SK-N-SH (cell line): ENCODE results near the gene DENND5A. TPM values are rescaled to one million over a fixed set of nuclear protein-coding genes. Genes with fewer than 3 reads are reported as not detected.

ENCODE experiments used
- CTCF ChIA-PET: fragments of 300-600, 350-600 bp; formaldehyde crosslinking; extraction: SDS; loops from one replicate; lab custom pipeline; 2021; lab: Yijun Ruan, JAX
- POLR2A ChIA-PET: fragments of 350-600 bp; sonication (Branson Sonifier 250); formaldehyde crosslinking; extraction: SDS; loops from one replicate; lab custom pipeline; 2020; ENCODE audit warnings: antibody characterized with exemption, inconsistent platforms; lab: Yijun Ruan, JAX
- DNase-seq: peaks from one replicate; pipeline ENCODE4 v3.0.0; 2012
- H2AFZ ChIP-seq: fragments of 200-600 bp; sonication (generic); 2 replicates; pipeline ENCODE4 v1.8.1; 2016; ENCODE audit warnings: antibody characterized with exemption, mild to moderate bottlenecking, low read depth
- H3F3A ChIP-seq: fragments of 200-600 bp; sonication (generic); replicated peaks from 2 replicates; pipeline ENCODE3; 2016; ENCODE audit warnings: antibody characterized with exemption, mild to moderate bottlenecking; ENCODE audit not compliant: insufficient read depth
- H3K27ac ChIP-seq, 2 experiments: fragments of 200-500 bp in 1 of 2; fragments of 200-600 bp in 1 of 2; sonication (Bioruptor generic) in 1 of 2; sonication (generic), shearing (Covaris generic) in 1 of 2; 2 replicates each; pipeline versions ENCODE4 v1.5.1 to v1.6.1; 2014 to 2016; ENCODE audit warnings: low read depth in 2 of 2, inconsistent platforms in 1 of 2, low read length in 1 of 2, mild to moderate bottlenecking in 1 of 2, mixed read lengths in 1 of 2
- H3K27me3 ChIP-seq: fragments of 200-600 bp; sonication (generic), shearing (Covaris generic); 2 replicates; pipeline ENCODE4 v1.6.1; 2016; ENCODE audit warnings: mixed run types; ENCODE audit not compliant: insufficient read depth
- H3K36me3 ChIP-seq, 2 experiments: fragments of 200-500 bp in 1 of 2; fragments of 200-600 bp in 1 of 2; sonication (Bioruptor generic) in 1 of 2; sonication (generic) in 1 of 2; replicated peaks in 1 of 2; 2 replicates each; pipeline versions ENCODE3 to v1.5.1; 2014 to 2016; ENCODE audit warnings: low read length in 1 of 2, mild to moderate bottlenecking in 1 of 2; ENCODE audit not compliant: insufficient read depth in 2 of 2, control insufficient read depth in 1 of 2
- H3K4me1 ChIP-seq, 2 experiments: fragments of 200-500 bp in 1 of 2; fragments of 200-600 bp in 1 of 2; sonication (Bioruptor generic) in 1 of 2; sonication (generic), shearing (Covaris generic) in 1 of 2; 2 replicates each; pipeline versions ENCODE4 v1.5.1 to v1.6.1; 2014 to 2016; ENCODE audit warnings: low read depth in 1 of 2, low read length in 1 of 2, mixed run types in 1 of 2; ENCODE audit not compliant: insufficient read depth in 2 of 2, control insufficient read depth in 1 of 2
- H3K4me2 ChIP-seq: fragments of 200-600 bp; sonication (generic), shearing (Covaris generic); 2 replicates; pipeline ENCODE4 v1.6.1; 2017; ENCODE audit warnings: mixed run types
- H3K4me3 ChIP-seq, 2 experiments: fragments of 200-500 bp in 1 of 2; fragments of 200-600 bp in 1 of 2; sonication (Bioruptor generic) in 1 of 2; sonication (generic), shearing (Covaris generic) in 1 of 2; 2 replicates each; pipeline versions ENCODE4 v1.5.1 to v1.8.1; 2014 to 2016; ENCODE audit warnings: low read depth in 2 of 2, inconsistent platforms in 1 of 2, low read length in 1 of 2, mild to moderate bottlenecking in 1 of 2, mixed read lengths in 1 of 2, moderate library complexity in 1 of 2
- H3K79me2 ChIP-seq: fragments of 200-600 bp; sonication (generic); 2 replicates; pipeline ENCODE4 v1.8.1; 2017; ENCODE audit warnings: mild to moderate bottlenecking; ENCODE audit not compliant: insufficient read depth
- H3K9ac ChIP-seq: fragments of 200-600 bp; sonication (generic); 2 replicates; pipeline ENCODE4 v1.6.1; 2017; ENCODE audit warnings: mixed run types
- H3K9me2 ChIP-seq: fragments of 200-600 bp; sonication (generic); 2 replicates; pipeline ENCODE4 v1.6.1; 2017; ENCODE audit warnings: mixed run types
- H3K9me3 ChIP-seq: fragments of 200-600 bp; sonication (generic); 2 replicates; pipeline ENCODE4 v1.6.1; 2017; ENCODE audit warnings: mixed run types, mild to moderate bottlenecking, moderate library complexity
- H4K20me1 ChIP-seq: fragments of 200-600 bp; sonication (generic); 2 replicates; pipeline ENCODE4 v1.6.1; 2017; ENCODE audit warnings: mild to moderate bottlenecking, mixed run types; ENCODE audit not compliant: insufficient read depth
- CHD2 ChIP-seq: fragments of 150-350 bp; IDR thresholded peaks from 2 replicates; pipeline ENCODE4 v1.6.1; 2018; ENCODE audit warnings: low read length; ENCODE audit not compliant: partially characterized antibody
- CTCF ChIP-seq: fragments of 200-600 bp; sonication (generic); IDR thresholded peaks from 2 replicates; pipeline ENCODE4 v1.6.1; 2017; ENCODE audit warnings: antibody characterized with exemption, mild to moderate bottlenecking, moderate library complexity
- EZH2phosphoT487 ChIP-seq: fragments of 200-600 bp; sonication (generic); IDR thresholded peaks from 2 replicates; pipeline ENCODE4 v1.6.1; 2017; ENCODE audit warnings: low read depth, mixed run types, mild to moderate bottlenecking, antibody characterized with exemption, moderate library complexity, borderline replicate concordance
- FOSL2 ChIP-seq: IDR thresholded peaks from 2 replicates; pipeline ENCODE4 v1.4.0; 2012; ENCODE audit warnings: low read depth, mild to moderate bottlenecking, moderate library complexity, borderline replicate concordance
- FOXM1 ChIP-seq: IDR thresholded peaks from 2 replicates; pipeline ENCODE4 v1.4.0; 2012; ENCODE audit warnings: low read depth, mild to moderate bottlenecking
- GABPA ChIP-seq: IDR thresholded peaks from 2 replicates; pipeline ENCODE4 v1.4.0; 2012; ENCODE audit warnings: low read depth, mild to moderate bottlenecking
- IRF3 ChIP-seq: fragments of 150-350 bp; IDR thresholded peaks from 2 replicates; pipeline ENCODE4 v1.6.1; 2016; ENCODE audit warnings: mild to moderate bottlenecking, low read depth, low read length
- JUND ChIP-seq: IDR thresholded peaks from 2 replicates; pipeline ENCODE4 v1.4.0; 2012
- MEF2A ChIP-seq: IDR thresholded peaks from 2 replicates; pipeline ENCODE4 v1.4.0; 2012; ENCODE audit warnings: low read depth, borderline replicate concordance
- MXI1 ChIP-seq: IDR thresholded peaks from 2 replicates; pipeline ENCODE4 v1.6.1; 2012; ENCODE audit warnings: mild to moderate bottlenecking, low read depth, low read length, improper control_type of control experiment
- POLR2AphosphoS5 ChIP-seq: IDR thresholded peaks from 2 replicates; pipeline ENCODE4 v1.6.1; 2012; ENCODE audit warnings: low read depth, low read length
- RCOR1 ChIP-seq: fragments of 150-350 bp; IDR thresholded peaks from 2 replicates; pipeline ENCODE4 v1.6.1; 2017; ENCODE audit warnings: antibody characterized with exemption, low read length
- RFX5 ChIP-seq: IDR thresholded peaks from 2 replicates; pipeline ENCODE4 v1.6.1; 2012; ENCODE audit warnings: mild to moderate bottlenecking, improper control_type of control experiment, low read length
- RXRA ChIP-seq: IDR thresholded peaks from 2 replicates; pipeline ENCODE4 v1.4.0; 2012; ENCODE audit warnings: low read depth, mild to moderate bottlenecking, borderline replicate concordance
- TCF12 ChIP-seq: IDR thresholded peaks from 2 replicates; pipeline ENCODE4 v1.4.0; 2012
- TEAD4 ChIP-seq: IDR thresholded peaks from 2 replicates; pipeline ENCODE4 v1.4.0; 2012; ENCODE audit warnings: mild to moderate bottlenecking, borderline replicate concordance; ENCODE audit not compliant: insufficient read depth
- USF1 ChIP-seq: IDR thresholded peaks from 2 replicates; pipeline ENCODE4 v1.4.0; 2012; ENCODE audit warnings: low read depth, borderline replicate concordance
- YY1 ChIP-seq: IDR thresholded peaks from 2 replicates; pipeline ENCODE4 v1.4.0; 2012; ENCODE audit warnings: low read depth, mild to moderate bottlenecking
- whole genome bisulfite sequencing: methylation state at CpG from one replicate; pipeline ENCODE4 v1.1.6; 2017; ENCODE audit warnings: low lambda C conversion rate; 5-methylcytosine and 5-hydroxymethylcytosine counted together
- polyA plus RNA-seq, 3 experiments: library from polyadenylated mRNA; depleted of rRNA; stranded (reverse); fragments of >200 nt; gene quantifications; 2 replicates each; pipeline ENCODE4 v1.2.3, GENCODE V29; 2012
- TF ChIP-seq, protein P1 (sequence below): IDR thresholded peaks from 2 replicates; pipeline ENCODE4 v1.6.1; 2012; ENCODE audit warnings: mild to moderate bottlenecking, low read depth, low read length, moderate library complexity
- TF ChIP-seq, protein P2 (sequence below): IDR thresholded peaks from 2 replicates; pipeline ENCODE4 v1.4.0; 2012; ENCODE audit warnings: low read depth

DENND5A gene
- polyA plus RNA-seq, 1 of the 3 experiments (the other 2 are of a cell fraction), result 110 TPM

- Histone ChIP-seq H3K79me2 (peaks cover 67% of the 10 kb centered on the region), H3K36me3 (peaks cover 17 to 39% of the 10 kb centered on the region in 2 experiments), H3K4me2 (no peak overlapping the region), H3K9ac (no peak overlapping the region), H3K4me3 (no peak overlapping the region), H3K4me1 (peaks cover 0 to 3% of the 10 kb centered on the region in 2 experiments; a peak in 1 of 4 replicates), H3K9me3 (no peaks in the 10 kb centered on the region), H3F3A (peaks cover 7% of the 10 kb centered on the region), H3K9me2 (no peaks in the 10 kb centered on the region), H3K27ac (no peak overlapping the region), H4K20me1 (peaks cover 10% of the 10 kb centered on the region), H3K27me3 (no peaks in the 10 kb centered on the region), H2AFZ (no peak overlapping the region)
- ChIA-PET POLR2A (no interaction called here), CTCF (no interaction called here)
- 97% methylated on average over 3 of the region's 3 CpGs for WGBS
- no peak for DNase-seq
- TF ChIP-seq RFX5 (no peak), USF1 (no peak), RXRA (no peak), IRF3 (no peak), POLR2AphosphoS5 (no peak), GABPA (no peak), RCOR1 (no peak)
- TF ChIP-seq, protein P1, sequence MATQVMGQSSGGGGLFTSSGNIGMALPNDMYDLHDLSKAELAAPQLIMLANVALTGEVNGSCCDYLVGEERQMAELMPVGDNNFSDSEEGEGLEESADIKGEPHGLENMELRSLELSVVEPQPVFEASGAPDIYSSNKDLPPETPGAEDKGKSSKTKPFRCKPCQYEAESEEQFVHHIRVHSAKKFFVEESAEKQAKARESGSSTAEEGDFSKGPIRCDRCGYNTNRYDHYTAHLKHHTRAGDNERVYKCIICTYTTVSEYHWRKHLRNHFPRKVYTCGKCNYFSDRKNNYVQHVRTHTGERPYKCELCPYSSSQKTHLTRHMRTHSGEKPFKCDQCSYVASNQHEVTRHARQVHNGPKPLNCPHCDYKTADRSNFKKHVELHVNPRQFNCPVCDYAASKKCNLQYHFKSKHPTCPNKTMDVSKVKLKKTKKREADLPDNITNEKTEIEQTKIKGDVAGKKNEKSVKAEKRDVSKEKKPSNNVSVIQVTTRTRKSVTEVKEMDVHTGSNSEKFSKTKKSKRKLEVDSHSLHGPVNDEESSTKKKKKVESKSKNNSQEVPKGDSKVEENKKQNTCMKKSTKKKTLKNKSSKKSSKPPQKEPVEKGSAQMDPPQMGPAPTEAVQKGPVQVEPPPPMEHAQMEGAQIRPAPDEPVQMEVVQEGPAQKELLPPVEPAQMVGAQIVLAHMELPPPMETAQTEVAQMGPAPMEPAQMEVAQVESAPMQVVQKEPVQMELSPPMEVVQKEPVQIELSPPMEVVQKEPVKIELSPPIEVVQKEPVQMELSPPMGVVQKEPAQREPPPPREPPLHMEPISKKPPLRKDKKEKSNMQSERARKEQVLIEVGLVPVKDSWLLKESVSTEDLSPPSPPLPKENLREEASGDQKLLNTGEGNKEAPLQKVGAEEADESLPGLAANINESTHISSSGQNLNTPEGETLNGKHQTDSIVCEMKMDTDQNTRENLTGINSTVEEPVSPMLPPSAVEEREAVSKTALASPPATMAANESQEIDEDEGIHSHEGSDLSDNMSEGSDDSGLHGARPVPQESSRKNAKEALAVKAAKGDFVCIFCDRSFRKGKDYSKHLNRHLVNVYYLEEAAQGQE, result no peak
Observed at GRCh38 chr11:9201372-9202162, 63.6 kb downstream of the DENND5A start.

GRCh38 chr11:9200471-9200870 lies 64.7 kb downstream of the DENND5A start:
- Histone ChIP-seq H3K4me1 (no peaks in the 10 kb centered on the region), H3K9me2 (no peaks in the 10 kb centered on the region), H3K4me2 (no peak overlapping the region), H2AFZ (no peak overlapping the region), H3K36me3 (peaks cover 17 to 44% of the 10 kb centered on the region in 2 experiments), H3K4me3 (no peak overlapping the region), H3K27ac (no peak overlapping the region), H3K9ac (no peak overlapping the region), H3K27me3 (no peaks in the 10 kb centered on the region), H3F3A (peaks cover 7% of the 10 kb centered on the region), H3K79me2 (peaks cover 58% of the 10 kb centered on the region), H3K9me3 (no peaks in the 10 kb centered on the region), H4K20me1 (peaks cover 3% of the 10 kb centered on the region; the same call in 1 of the 2 replicates)
- DNase-seq, result no peak
- POLR2A ChIA-PET, result interaction anchor here (1.1 kb wide), 1 partner anchor 15 kb away, joined by 3 read pairs; no protein-coding TSS in a partner anchor
- 96% methylated on average over 2 of the region's 2 CpGs for WGBS
- CTCF ChIA-PET, result no interaction called here
- TF ChIP-seq POLR2AphosphoS5 (no peak), JUND (no peak), FOSL2 (no peak), CHD2 (no peak), CTCF (no peak), GABPA (no peak), FOXM1 (no peak), EZH2phosphoT487 (no peak), MEF2A (no peak), TCF12 (no peak), YY1 (no peak), TEAD4 (no peak), MXI1 (no peak)
- TF ChIP-seq, protein P2, sequence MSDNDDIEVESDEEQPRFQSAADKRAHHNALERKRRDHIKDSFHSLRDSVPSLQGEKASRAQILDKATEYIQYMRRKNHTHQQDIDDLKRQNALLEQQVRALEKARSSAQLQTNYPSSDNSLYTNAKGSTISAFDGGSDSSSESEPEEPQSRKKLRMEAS, result no peak
